Ectodermal cell (in vitro differentiated cells): Measurements from ENCODE around the gene RAP1A.

Experiments used
- H3K27ac ChIP-seq: 2 replicates; pipeline ENCODE4 v1.7.0; 2013; ENCODE audit warnings: mild to moderate bottlenecking, low read depth, low read length; ENCODE audit not compliant: insufficient read depth, poor library complexity, severe bottlenecking
- H3K27me3 ChIP-seq: 2 replicates; pipeline ENCODE4 v1.7.0; 2013; ENCODE audit warnings: mild to moderate bottlenecking, low read length; ENCODE audit not compliant: insufficient read depth, control insufficient read depth, poor library complexity, severe bottlenecking
- H3K36me3 ChIP-seq: one replicate; pipeline ENCODE4 v1.7.0; 2013; ENCODE audit warnings: low read length; ENCODE audit not compliant: control insufficient read depth, insufficient read depth
- H3K4me1 ChIP-seq: one replicate; pipeline ENCODE4 v1.7.0; 2013; ENCODE audit warnings: low read length; ENCODE audit not compliant: control insufficient read depth, insufficient read depth
- H3K4me3 ChIP-seq: 2 replicates; pipeline ENCODE4 v1.7.0; 2013; ENCODE audit warnings: low read depth, low read length, control low read depth; ENCODE audit not compliant: insufficient read depth
- H3K9me3 ChIP-seq: 2 replicates; pipeline ENCODE4 v1.7.0; 2013; ENCODE audit warnings: mild to moderate bottlenecking, low read length, moderate library complexity; ENCODE audit not compliant: control insufficient read depth
- WGBS, 2 experiments: methylation state at CpG; one replicate each; pipeline ENCODE4 v1.1.7; 2013; ENCODE audit warnings: missing lambda C conversion rate in 2 of 2; 5-methylcytosine and 5-hydroxymethylcytosine counted together

The RAP1A gene

DNA sequence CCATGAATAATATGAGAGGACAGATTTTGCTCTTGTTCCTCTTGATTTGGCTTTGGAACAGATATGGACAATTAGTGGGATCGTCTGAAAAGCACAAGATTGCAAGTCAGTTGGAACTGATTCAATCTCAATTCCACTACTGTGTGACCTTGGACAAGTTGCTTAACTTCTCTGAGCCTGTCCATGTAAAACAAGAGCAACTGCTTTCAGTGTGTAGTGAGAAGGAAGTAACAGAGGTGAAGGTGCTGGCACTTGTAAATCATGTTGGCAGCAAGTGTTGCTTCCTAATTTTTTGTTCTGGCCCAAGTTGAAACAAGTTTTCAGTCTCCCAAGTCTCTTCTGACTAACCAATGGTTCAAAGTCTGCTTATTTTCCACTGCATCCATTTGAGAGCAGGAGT is 104.3 kb downstream of the RAP1A start:
- 84 to 87% methylated on average over 1 of the region's 1 CpG for WGBS, 2 experiments
- H3K36me3 ChIP-seq = no peaks in the 10 kb centered on the region
- H3K9me3 ChIP-seq = no peaks in the 10 kb centered on the region
- no peak overlapping the region for H3K27ac ChIP-seq
- no peaks in the 10 kb centered on the region for H3K27me3 ChIP-seq
- peaks cover 28% of the 10 kb centered on the region for H3K4me1 ChIP-seq
- no peak overlapping the region for H3K4me3 ChIP-seq

GRCh38 chr1:111725192-111725591 is 105.6 kb downstream of the RAP1A start:
- Histone ChIP-seq H3K4me3 (no peak overlapping the region), H3K4me1 (peaks cover 39% of the 10 kb centered on the region), H3K36me3 (no peaks in the 10 kb centered on the region), H3K27me3 (no peaks in the 10 kb centered on the region), H3K9me3 (no peaks in the 10 kb centered on the region), H3K27ac (no peak overlapping the region)
- 8 to 17% methylated on average over 5 of the region's 5 CpGs for WGBS, 2 experiments

DNA sequence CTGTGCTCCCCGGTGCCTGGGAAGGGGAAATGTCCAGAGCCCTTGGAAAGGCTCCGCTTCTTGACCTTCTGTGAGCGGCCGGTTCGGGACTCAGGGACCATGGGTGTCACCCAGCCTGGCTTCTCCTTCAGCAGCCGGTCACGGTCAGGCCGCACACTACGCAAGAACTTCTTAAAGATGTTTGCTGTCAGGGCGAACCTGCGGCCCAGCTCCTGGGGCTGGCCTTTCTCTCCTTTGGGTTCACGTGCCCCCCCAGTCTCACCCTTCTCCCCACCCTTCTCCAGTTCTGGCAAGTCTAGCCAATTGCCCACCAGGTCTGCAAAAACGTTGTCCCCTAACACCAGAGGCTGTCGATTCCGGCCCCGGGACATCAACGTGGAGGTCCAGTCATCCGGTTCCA is 107.5 kb downstream of the RAP1A start:
- Histone ChIP-seq H3K9me3 (no peaks in the 10 kb centered on the region), H3K4me1 (peaks cover 44% of the 10 kb centered on the region), H3K36me3 (no peaks in the 10 kb centered on the region), H3K27me3 (no peaks in the 10 kb centered on the region), H3K4me3 (no peak overlapping the region), H3K27ac (no peak overlapping the region)
- 89% methylated on average over 18 of the region's 18 CpGs for WGBS, 2 experiments

- no peak overlapping the region for H3K27ac ChIP-seq
- H3K9me3 ChIP-seq = no peaks in the 10 kb centered on the region
- no peaks in the 10 kb centered on the region for H3K36me3 ChIP-seq
- H3K4me1 ChIP-seq = peaks cover 50% of the 10 kb centered on the region
- 67 to 68% methylated on average over 8 of the region's 8 CpGs for WGBS, 2 experiments
- H3K27me3 ChIP-seq = no peaks in the 10 kb centered on the region
- H3K4me3 ChIP-seq = no peak overlapping the region
These were observed 109.8 kb downstream of the RAP1A start for GRCh38 chr1:111729271-111729921.

DNA sequence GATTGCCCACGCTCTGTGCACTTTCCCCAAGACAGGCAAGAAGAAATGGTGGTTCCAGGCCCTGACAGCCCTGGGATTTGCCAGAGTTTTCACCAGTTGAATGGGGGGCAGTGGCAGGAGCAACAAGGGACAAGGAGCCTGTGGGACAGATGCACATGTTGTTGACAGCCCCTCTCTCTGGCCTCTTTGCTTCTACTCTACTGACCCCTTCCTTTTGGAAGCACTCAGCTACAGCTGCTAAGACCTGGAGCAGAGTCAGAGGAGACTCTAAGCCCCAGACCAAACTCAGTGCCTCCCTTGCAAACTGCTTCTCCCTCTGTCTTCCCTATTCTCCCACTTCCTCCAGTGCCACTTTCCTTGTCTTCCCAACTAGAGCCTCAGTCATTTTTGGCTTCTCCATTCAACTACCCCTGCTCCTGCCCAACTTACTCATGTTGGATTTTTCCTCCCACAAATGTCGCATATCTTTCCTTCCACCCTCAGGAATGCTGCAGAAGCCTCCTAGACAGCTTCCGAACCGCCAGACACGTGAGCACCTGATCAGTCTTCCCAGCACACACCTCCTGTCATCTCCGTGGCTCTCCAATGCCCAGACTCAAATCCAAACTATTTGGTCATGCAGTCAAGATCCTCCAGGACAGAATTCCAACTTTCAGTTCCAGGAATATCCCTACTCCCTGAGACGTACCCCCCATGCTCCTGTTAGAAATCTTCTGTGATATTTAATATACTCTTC is 110.5 kb downstream of the RAP1A start:
- Histone ChIP-seq H3K27ac (no peak overlapping the region), H3K4me1 (peaks cover 42% of the 10 kb centered on the region), H3K9me3 (no peaks in the 10 kb centered on the region), H3K36me3 (no peaks in the 10 kb centered on the region), H3K4me3 (no peak overlapping the region), H3K27me3 (no peaks in the 10 kb centered on the region)
- 80 to 83% methylated on average over 7 of the region's 7 CpGs for WGBS, 2 experiments

DNA sequence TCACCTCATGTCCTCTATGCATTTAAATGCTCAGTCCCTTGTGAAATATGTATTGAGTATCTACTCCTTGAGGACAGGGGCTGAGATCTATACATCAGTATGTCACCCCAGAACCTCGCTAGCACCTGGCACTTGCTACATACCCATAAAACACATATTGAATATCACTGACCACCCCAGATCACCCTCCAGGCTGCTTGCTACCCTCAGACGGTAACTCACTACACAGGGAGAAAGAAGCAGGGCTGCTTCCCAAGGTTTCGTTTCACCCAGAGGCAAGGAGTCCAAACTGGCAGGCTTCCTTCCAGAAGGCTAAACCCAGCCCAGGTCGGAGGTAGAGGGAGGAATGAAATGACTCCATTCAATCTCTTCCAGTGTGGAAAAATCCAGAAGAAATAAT is 111.1 kb downstream of the RAP1A start:
- H3K27ac ChIP-seq = no peak overlapping the region
- 90 to 93% methylated on average over 4 of the region's 4 CpGs for WGBS, 2 experiments

GRCh38 chr1:111731956-111732355 is 112.4 kb downstream of the RAP1A start:
- peaks cover 43% of the 10 kb centered on the region for H3K4me1 ChIP-seq
- H3K9me3 ChIP-seq = no peaks in the 10 kb centered on the region
- 82 to 84% methylated on average over 6 of the region's 6 CpGs for WGBS, 2 experiments
- no peak overlapping the region for H3K4me3 ChIP-seq
- H3K27me3 ChIP-seq = no peaks in the 10 kb centered on the region
- no peak overlapping the region for H3K27ac ChIP-seq
- no peaks in the 10 kb centered on the region for H3K36me3 ChIP-seq

More for the DNA sequence above, 111.1 kb downstream of the RAP1A start:
- Histone ChIP-seq H3K4me1 (peaks cover 43% of the 10 kb centered on the region), H3K4me3 (no peak overlapping the region), H3K27me3 (no peaks in the 10 kb centered on the region), H3K36me3 (no peaks in the 10 kb centered on the region), H3K9me3 (no peaks in the 10 kb centered on the region)

GRCh38 chr1:111732718-111733117 is 113.1 kb downstream of the RAP1A start:
- no peak overlapping the region for H3K27ac ChIP-seq
- H3K4me3 ChIP-seq = no peak overlapping the region
- no peaks in the 10 kb centered on the region for H3K27me3 ChIP-seq
- no peaks in the 10 kb centered on the region for H3K36me3 ChIP-seq
- no peaks in the 10 kb centered on the region for H3K9me3 ChIP-seq
- WGBS, 2 experiments = 91 to 92% methylated on average over 7 of the region's 7 CpGs
- peaks cover 47% of the 10 kb centered on the region for H3K4me1 ChIP-seq

DNA sequence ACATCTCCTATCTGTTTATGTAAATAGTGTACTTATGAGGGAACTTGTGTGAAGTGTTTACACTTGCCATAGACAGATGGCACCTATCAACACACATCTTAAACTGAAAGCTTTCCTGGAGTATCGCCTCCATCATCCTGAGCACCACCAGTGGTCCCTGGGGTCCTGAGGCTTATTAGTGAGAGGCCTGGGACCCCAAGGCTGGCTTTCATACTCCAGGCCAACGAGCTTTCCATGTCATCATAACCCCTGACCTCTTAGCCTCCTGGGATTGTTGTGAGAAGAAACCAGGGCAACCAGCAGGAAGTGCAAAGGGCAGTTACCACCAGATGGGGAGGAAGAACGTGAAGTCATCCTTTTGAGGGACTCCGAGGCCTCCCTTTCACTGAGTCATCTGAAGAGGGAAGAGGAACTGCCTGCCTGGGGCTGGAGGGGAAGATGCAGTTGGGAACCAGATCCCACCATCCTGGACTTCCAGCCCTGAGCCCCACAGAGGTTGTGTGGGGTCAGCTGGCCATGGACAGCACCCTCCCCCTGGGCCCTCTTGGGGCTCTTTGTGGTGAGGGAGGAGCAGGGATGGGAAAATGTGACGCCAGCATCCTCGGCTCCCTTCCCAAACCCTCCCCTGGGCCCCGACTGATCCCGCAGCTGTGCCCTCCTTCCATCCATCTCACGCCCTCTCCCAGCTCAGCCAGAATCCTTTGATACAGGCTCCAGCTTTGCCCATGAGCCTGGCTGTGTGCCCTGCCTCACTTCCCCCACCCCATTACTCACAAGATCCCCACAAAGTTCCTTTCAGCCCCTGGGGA is 113.8 kb downstream of the RAP1A start:
- H3K4me1 ChIP-seq = peaks cover 52% of the 10 kb centered on the region
- no peaks in the 10 kb centered on the region for H3K9me3 ChIP-seq
- WGBS, 2 experiments = 81% methylated on average over 9 of the region's 9 CpGs
- no peak overlapping the region for H3K27ac ChIP-seq
- no peak overlapping the region for H3K4me3 ChIP-seq
- H3K36me3 ChIP-seq = no peaks in the 10 kb centered on the region
- no peaks in the 10 kb centered on the region for H3K27me3 ChIP-seq

DNA sequence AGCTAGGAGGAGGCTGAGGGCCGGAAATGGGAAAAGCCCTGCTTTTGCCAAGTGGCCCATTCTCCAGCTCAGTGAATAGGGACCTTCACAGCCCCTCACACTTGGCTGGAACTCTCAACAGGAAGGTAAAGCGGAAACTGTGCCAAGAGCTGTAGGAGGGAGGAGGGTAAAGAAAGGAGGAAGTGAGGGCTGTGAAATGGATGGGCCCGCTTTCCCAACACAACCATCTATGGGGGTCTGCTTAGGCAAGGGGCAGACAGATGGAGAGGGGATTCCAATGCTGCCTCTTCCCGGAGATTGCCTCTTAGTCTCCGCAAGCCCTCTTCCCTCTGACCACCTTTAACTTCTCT is 114.4 kb downstream of the RAP1A start:
- H3K4me1 ChIP-seq = peaks cover 52% of the 10 kb centered on the region

More for the DNA sequence above, 114.4 kb downstream of the RAP1A start:
- Histone ChIP-seq H3K27ac (no peak overlapping the region), H3K9me3 (no peaks in the 10 kb centered on the region), H3K27me3 (no peaks in the 10 kb centered on the region), H3K36me3 (no peaks in the 10 kb centered on the region), H3K4me3 (no peak overlapping the region)
- 97 to 98% methylated on average over 5 of the region's 5 CpGs for WGBS, 2 experiments
